IMR-90 (cell line): ENCODE results near the gene BANP. TPM values are rescaled to one million over a fixed set of nuclear protein-coding genes. Genes with fewer than 3 reads are reported as not detected.
"Not testable (repeated sequence)": the region's sequence is repeated elsewhere in the genome, so short reads cannot be mapped to it uniquely, and the experiment has no call there.

Source experiments
- ATAC-seq: fragments of 200-7000 bp; cut with Tn5 transposase; 2 replicates; pipeline ENCODE4 v1.9.1; 2020; ENCODE audit warnings: low read depth, mild to moderate bottlenecking, moderate library complexity
- BruUV-seq: library from RNA; stranded (reverse); fragments of 400-500 nt; replicated peaks from 2 replicates; lab custom pipeline; 2021; lab: Mats Ljungman, UMichigan
- CTCF ChIA-PET: fragments of 300-600 bp; formaldehyde crosslinking; extraction: SDS; loops from one replicate; lab custom pipeline; 2021; ENCODE audit warnings: antibody characterized with exemption; lab: Yijun Ruan, JAX
- POLR2A ChIA-PET: fragments of 300-600 bp; sonication (Branson Sonifier 250); formaldehyde crosslinking; loops from one replicate; lab custom pipeline; 2022; ENCODE audit warnings: antibody characterized with exemption; ENCODE audit not compliant: unreplicated experiment; lab: Charles Lee
- DNase-seq: peaks from one replicate; pipeline ENCODE4 v3.0.0; 2013
- H2AFZ ChIP-seq: replicated peaks from 2 replicates; pipeline ENCODE3; 2013; ENCODE audit warnings: low read length, mild to moderate bottlenecking; ENCODE audit not compliant: poor library complexity
- H2AK5ac ChIP-seq: 2 replicates; pipeline ENCODE4 v1.6.1; 2013; ENCODE audit warnings: low read depth, low read length, inconsistent platforms
- H2AK9ac ChIP-seq: replicated peaks from 2 replicates; pipeline ENCODE3; 2013; ENCODE audit warnings: mild to moderate bottlenecking, low read depth, low read length, moderate library complexity; ENCODE audit not compliant: poor library complexity
- H2BK120ac ChIP-seq: 2 replicates; pipeline ENCODE4 v1.6.1; 2013; ENCODE audit warnings: low read depth, low read length, inconsistent platforms
- H2BK15ac ChIP-seq: 3 replicates; pipeline ENCODE4 v1.6.1; 2013; ENCODE audit warnings: low read depth, low read length, inconsistent platforms
- H2BK20ac ChIP-seq: 2 replicates; pipeline ENCODE4 v1.6.1; 2013; ENCODE audit warnings: low read depth, mild to moderate bottlenecking, inconsistent platforms, low read length, moderate library complexity
- H2BK5ac ChIP-seq: 2 replicates; pipeline ENCODE4 v1.6.1; 2013; ENCODE audit warnings: mild to moderate bottlenecking, low read depth, low read length, inconsistent platforms; ENCODE audit not compliant: poor library complexity, severe bottlenecking
- H3K14ac ChIP-seq: replicated peaks from 2 replicates; pipeline ENCODE4 v1.6.1; 2013; ENCODE audit warnings: low read depth, low read length, inconsistent platforms
- H3K18ac ChIP-seq: 2 replicates; pipeline ENCODE4 v1.6.1; 2013; ENCODE audit warnings: low read depth, low read length, control low read depth
- H3K23ac ChIP-seq: 2 replicates; pipeline ENCODE4 v1.6.1; 2013; ENCODE audit warnings: low read depth, low read length, inconsistent platforms
- H3K27ac ChIP-seq: 2 replicates; pipeline ENCODE4 v1.5.1; 2013; ENCODE audit warnings: mild to moderate bottlenecking, control low read depth, low read length; ENCODE audit not compliant: insufficient read depth
- H3K27me3 ChIP-seq: 2 replicates; pipeline ENCODE4 v1.6.1; 2013; ENCODE audit warnings: low read length; ENCODE audit not compliant: control insufficient read depth, insufficient read depth
- H3K36me3 ChIP-seq: 2 replicates; pipeline ENCODE4 v1.6.1; 2013; ENCODE audit warnings: low read length, mixed read lengths; ENCODE audit not compliant: control insufficient read depth, insufficient read depth
- H3K4ac ChIP-seq: 2 replicates; pipeline ENCODE4 v1.6.1; 2013; ENCODE audit warnings: low read depth, low read length, inconsistent platforms
- H3K4me1 ChIP-seq: 2 replicates; pipeline ENCODE4 v1.6.1; 2013; ENCODE audit warnings: low read length, mixed read lengths; ENCODE audit not compliant: control insufficient read depth, insufficient read depth
- H3K4me2 ChIP-seq: 2 replicates; pipeline ENCODE4 v1.6.1; 2013; ENCODE audit warnings: low read depth, mild to moderate bottlenecking, control low read depth, low read length, moderate library complexity
- H3K4me3 ChIP-seq: 2 replicates; pipeline ENCODE4 v1.5.1; 2013; ENCODE audit warnings: low read depth, mild to moderate bottlenecking, control low read depth, low read length, moderate library complexity; ENCODE audit not compliant: insufficient read depth
- H3K56ac ChIP-seq: 2 replicates; pipeline ENCODE4 v1.6.1; 2013; ENCODE audit warnings: low read length, inconsistent platforms; ENCODE audit not compliant: insufficient read depth; ENCODE audit errors: extremely low read depth
- H3K79me1 ChIP-seq, 2 experiments: 2 replicates each; pipeline ENCODE4 v1.6.1; 2013; ENCODE audit warnings: low read length in 2 of 2, inconsistent platforms in 1 of 2, low read depth in 1 of 2
- H3K9ac ChIP-seq: 2 replicates; pipeline ENCODE4 v1.6.1; 2013; ENCODE audit warnings: low read depth, low read length, control low read depth
- H3K9me1 ChIP-seq: 2 replicates; pipeline ENCODE4 v1.6.1; 2013; ENCODE audit warnings: low read length, inconsistent platforms; ENCODE audit not compliant: insufficient read depth
- H3K9me3 ChIP-seq: 2 replicates; pipeline ENCODE4 v1.6.1; 2013; ENCODE audit warnings: low read length; ENCODE audit not compliant: control insufficient read depth, insufficient read depth
- H4K20me1 ChIP-seq: 2 replicates; pipeline ENCODE4 v1.6.1; 2013; ENCODE audit warnings: low read length, inconsistent platforms; ENCODE audit not compliant: insufficient read depth
- H4K5ac ChIP-seq: 2 replicates; pipeline ENCODE4 v1.6.1; 2013; ENCODE audit warnings: mild to moderate bottlenecking, low read depth, low read length, control low read depth
- H4K8ac ChIP-seq, 2 experiments: 2 replicates each; pipeline ENCODE4 v1.6.1; 2013; ENCODE audit warnings: low read depth in 2 of 2, low read length in 2 of 2, control low read depth in 1 of 2, inconsistent platforms in 1 of 2
- H4K91ac ChIP-seq: 2 replicates; pipeline ENCODE4 v1.6.1; 2013; ENCODE audit warnings: low read depth, low read length, inconsistent platforms; ENCODE audit not compliant: insufficient read depth
- WGBS, 2 experiments: methylation state at CpG; one replicate each; pipeline versions ENCODE4 v1.1.5 to v1.1.7; 2013; ENCODE audit warnings: missing lambda C conversion rate in 2 of 2; ENCODE audit not compliant: insufficient read length in 1 of 2; ENCODE audit errors: extremely low coverage in 2 of 2; 5-methylcytosine and 5-hydroxymethylcytosine counted together
- dilution Hi-C: fragments of 300-500 bp; cut with HindIII; formaldehyde crosslinking; loops from one replicate; pipeline ENCODE4 v1.14.3; 2018; ENCODE audit warnings: low sequenced_read_pairs; ENCODE audit not compliant: unreplicated experiment
- in situ Hi-C: fragments of 300-500 bp; cut with MboI; formaldehyde crosslinking; loops from 3 replicates; pipeline ENCODE4 v1.14.3; 2019; ENCODE audit warnings: low sequenced_read_pairs, inconsistent platforms, mixed read lengths
- intact Hi-C: fragments of 100-400 bp; cut with micrococcal nuclease; formaldehyde crosslinking; loops from 2 replicates; pipeline ENCODE4 v1.10.0; 2022
- polyA plus RNA-seq, 3 experiments: library from polyadenylated mRNA; depleted of rRNA; stranded (reverse); fragments of >200 nt; gene quantifications; 2 replicates each; pipeline ENCODE4 v1.2.3, GENCODE V29; 2012; ENCODE audit warnings: low replicate concordance in 1 of 3
- total RNA-seq: library from RNA; depleted of rRNA; stranded (reverse); fragments of >200 nt; gene quantifications from 2 replicates; pipeline ENCODE4 v1.2.3, GENCODE V29; 2012

The BANP gene
- total and polyA plus RNA-seq, 2 of the 4 experiments (the other 2 are of a cell fraction), result 17.4 to 17.9 TPM

GRCh38 chr16:87908101-87908500 lies 43.1 kb upstream of the BANP start:
- POLR2A ChIA-PET, H2AFZ ChIP-seq, H2AK5ac ChIP-seq, H3K56ac ChIP-seq, ATAC-seq, H3K36me3 ChIP-seq, H3K4ac ChIP-seq, H2BK15ac ChIP-seq, H3K18ac ChIP-seq, H3K9ac ChIP-seq, H3K79me1 ChIP-seq, H2AK9ac ChIP-seq, H4K5ac ChIP-seq, DNase-seq, H2BK120ac ChIP-seq, BruUV-seq, dilution Hi-C loops, H3K27ac ChIP-seq, H3K9me1 ChIP-seq, H3K4me3 ChIP-seq, H3K23ac ChIP-seq, H4K91ac ChIP-seq, H4K8ac ChIP-seq, H3K4me2 ChIP-seq, H3K9me3 ChIP-seq, H4K20me1 ChIP-seq, H3K4me1 ChIP-seq, H3K14ac ChIP-seq, H2BK5ac ChIP-seq, in situ Hi-C loops, H2BK20ac ChIP-seq: not testable (repeated sequence)
- WGBS, 2 experiments, result no CpG with 5 or more reads among the region's 11 CpGs
- intact Hi-C loops, result loop anchor here (2.0 kb wide), 1 partner anchor 37 kb away; no protein-coding TSS in a partner anchor
- peaks cover 16% of the 10 kb centered on the region for H3K27me3 ChIP-seq
- CTCF ChIA-PET, result interaction anchor here (1.2 kb wide), 1 partner anchor 36 kb away, joined by 5 read pairs; no protein-coding TSS in a partner anchor
